Measurements from ENCODE around the gene CCDC85B.

The CCDC85B gene

DNA sequence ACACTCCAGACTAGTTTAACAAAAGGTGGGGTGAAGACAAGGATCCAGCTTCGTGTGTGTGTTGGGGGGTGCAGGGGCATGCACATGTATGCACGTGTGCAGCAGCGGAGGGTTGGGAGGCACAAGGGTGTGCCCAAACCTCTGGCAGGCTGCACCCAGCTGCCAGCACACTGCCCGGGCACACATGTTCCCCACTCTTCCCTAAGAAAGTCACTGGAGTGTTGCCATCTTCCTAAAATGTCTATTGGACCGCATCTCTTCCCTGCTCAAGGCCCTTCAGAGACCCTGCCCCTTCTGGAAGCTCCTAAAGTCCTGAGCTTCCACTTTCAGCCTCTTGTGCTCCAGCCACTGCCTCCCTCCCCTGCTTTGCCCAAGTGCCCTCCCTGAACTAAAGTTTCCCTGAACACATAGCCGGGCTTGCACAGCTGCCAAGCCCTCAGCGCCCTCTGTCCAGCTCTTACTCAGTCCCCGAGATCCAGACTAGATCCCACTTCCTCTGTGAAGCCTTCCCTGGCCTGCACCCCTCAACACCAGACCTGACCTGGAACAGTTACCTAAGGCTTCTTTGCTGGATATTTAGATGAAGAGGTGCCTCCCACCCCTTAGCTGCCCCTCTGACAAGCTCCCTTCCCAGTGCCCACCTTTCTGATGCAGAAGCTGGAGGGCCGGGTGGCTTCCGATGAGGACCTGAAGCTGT, 38.5 kb upstream of the CCDC85B start:
- Histone ChIP-seq H3K79me2 (ENCODE audit: control insufficient read depth, insufficient read depth, low read length) (peaks cover 27% of the 10 kb centered on the region), H3K18ac (ENCODE audit: low read length) (no peak overlapping the region), H3K4ac (ENCODE audit: low read depth, low read length) (no peak overlapping the region), H2BK120ac (ENCODE audit: low read depth, low read length) (no peak overlapping the region), H3K4me1 (ENCODE audit: control insufficient read depth, low read depth, low read length) (peaks cover 3% of the 10 kb centered on the region), H2BK15ac (replicated peaks; ENCODE audit: low read depth) (no peak overlapping the region), H3K27ac (ENCODE audit: low read depth, low read length) (no peak overlapping the region), H3K4me3 (ENCODE audit: low read length) (no peak overlapping the region), H2BK5ac (ENCODE audit: low read length) (no peak overlapping the region), H3K23ac (ENCODE audit: low read length) (no peak overlapping the region), H3K56ac (ENCODE audit: low read length) (no peak overlapping the region), H2AK5ac (ENCODE audit: low read length) (no peak overlapping the region), H3K36me3 (ENCODE audit: control insufficient read depth, insufficient read depth, low read length) (peaks cover 23% of the 10 kb centered on the region), H4K8ac (ENCODE audit: low read depth, low read length) (no peak overlapping the region), H3K27me3 (ENCODE audit: insufficient read depth, low read length, poor library complexity) (no peaks in the 10 kb centered on the region), H3K9ac (ENCODE audit: low read length) (no peak overlapping the region), H3K4me2 (ENCODE audit: low read length) (no peak overlapping the region), H3K79me1 (ENCODE audit: low read length) (peaks cover 20% of the 10 kb centered on the region), H4K5ac (ENCODE audit: low read length) (no peak overlapping the region)
- WGBS (ENCODE audit: extremely low coverage, insufficient coverage, low lambda C conversion rate): no CpG with 5 or more reads among the region's 10 CpGs
- DNase-seq: peak; percentile 5

DNA sequence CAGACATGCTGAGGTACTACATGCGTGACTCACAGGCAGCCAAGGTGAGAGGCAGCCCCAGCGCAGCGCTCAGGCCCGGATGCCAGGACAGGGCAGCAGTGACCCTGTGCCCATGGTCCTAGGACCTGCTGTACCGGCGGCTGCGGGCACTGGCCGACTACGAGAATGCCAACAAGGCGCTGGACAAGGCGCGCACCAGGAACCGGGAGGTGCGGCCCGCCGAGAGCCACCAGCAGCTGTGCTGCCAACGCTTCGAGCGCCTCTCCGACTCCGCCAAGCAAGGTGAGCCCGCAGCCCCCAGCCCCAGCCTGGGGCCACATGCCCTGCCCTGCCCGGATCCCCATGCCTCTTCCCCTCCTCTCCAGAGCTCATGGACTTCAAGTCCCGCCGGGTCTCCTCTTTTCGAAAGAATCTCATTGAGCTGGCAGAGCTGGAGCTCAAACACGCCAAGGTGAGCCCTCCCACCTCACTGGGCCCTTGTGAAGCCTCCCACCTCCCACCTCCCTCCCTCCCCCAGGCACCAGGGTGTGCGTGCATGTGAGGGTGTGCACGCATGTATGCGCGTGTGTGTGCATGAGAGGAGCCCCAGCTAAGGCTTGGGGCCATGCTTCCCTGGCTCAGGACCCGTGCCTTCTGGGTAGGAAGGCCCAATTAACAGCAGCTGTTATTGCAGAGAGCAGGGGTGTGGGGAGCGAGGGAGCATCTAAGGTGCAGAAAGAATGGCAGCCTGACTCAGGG, 37.8 kb upstream of the CCDC85B start:
- H3K9ac ChIP-seq (ENCODE audit: low read length): no peak overlapping the region
- peaks cover 35% of the 10 kb centered on the region for H3K79me2 ChIP-seq (ENCODE audit: control insufficient read depth, insufficient read depth, low read length)
- H3K18ac ChIP-seq (ENCODE audit: low read length): no peak overlapping the region
- no peak overlapping the region for H3K4ac ChIP-seq (ENCODE audit: low read depth, low read length)
- WGBS (ENCODE audit: extremely low coverage, insufficient coverage, low lambda C conversion rate): no CpG with 5 or more reads among the region's 33 CpGs
- peaks cover 23% of the 10 kb centered on the region for H3K36me3 ChIP-seq (ENCODE audit: control insufficient read depth, insufficient read depth, low read length)
- no peak for DNase-seq
- peaks cover 3% of the 10 kb centered on the region for H3K4me1 ChIP-seq (ENCODE audit: control insufficient read depth, low read depth, low read length)
- no peak overlapping the region for H3K4me3 ChIP-seq (ENCODE audit: low read length)
- H3K79me1 ChIP-seq (ENCODE audit: low read length): peaks cover 20% of the 10 kb centered on the region
- no peak overlapping the region for H3K56ac ChIP-seq (ENCODE audit: low read length)
- no peak overlapping the region for H2BK120ac ChIP-seq (ENCODE audit: low read depth, low read length)
- no peak overlapping the region for H4K8ac ChIP-seq (ENCODE audit: low read depth, low read length)
- H3K27me3 ChIP-seq (ENCODE audit: insufficient read depth, low read length, poor library complexity): no peaks in the 10 kb centered on the region
- no peak overlapping the region for H2BK15ac ChIP-seq (replicated peaks; ENCODE audit: low read depth)
- no peak overlapping the region for H2BK5ac ChIP-seq (ENCODE audit: low read length)
- H4K5ac ChIP-seq (ENCODE audit: low read length): no peak overlapping the region
- no peak overlapping the region for H3K27ac ChIP-seq (ENCODE audit: low read depth, low read length)
- no peak overlapping the region for H3K23ac ChIP-seq (ENCODE audit: low read length)
- H2AK5ac ChIP-seq (ENCODE audit: low read length): no peak overlapping the region
- H3K4me2 ChIP-seq (ENCODE audit: low read length): no peak overlapping the region

DNA sequence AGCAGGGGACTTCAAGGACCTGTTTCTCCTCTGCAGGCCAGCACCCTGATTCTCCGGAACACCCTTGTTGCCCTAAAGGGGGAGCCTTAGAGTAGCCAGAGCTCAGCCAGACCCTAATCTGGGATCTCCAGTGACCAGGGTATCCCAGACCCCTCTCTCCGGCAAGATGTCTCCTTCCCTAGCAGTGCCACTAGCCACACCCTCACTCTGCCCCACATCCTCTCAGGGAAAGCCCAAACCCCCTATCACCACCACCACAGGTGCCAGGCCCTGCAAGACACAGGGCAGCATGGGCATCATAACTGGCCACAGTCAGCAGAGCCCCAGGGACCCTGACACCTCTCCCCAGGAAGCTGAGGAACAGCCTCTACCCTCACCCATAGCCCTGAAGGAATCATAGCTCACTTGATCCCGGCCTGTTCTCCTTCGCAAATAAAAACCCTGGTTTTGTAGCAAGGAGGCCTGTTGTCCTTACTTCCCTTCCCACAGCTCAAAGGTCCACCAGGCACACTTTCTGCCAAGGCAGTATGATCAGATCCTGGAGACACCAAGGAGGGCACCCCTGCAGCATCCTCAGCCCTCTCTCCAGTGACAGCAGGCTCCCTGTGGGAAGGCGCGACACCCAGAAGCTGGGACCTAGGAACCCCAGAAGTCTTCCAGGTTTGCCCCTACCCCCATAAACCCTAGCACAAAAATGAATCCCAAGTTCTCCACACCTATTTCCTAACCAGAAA, 37.1 kb upstream of the CCDC85B start:
- no peak overlapping the region for H3K23ac ChIP-seq (ENCODE audit: low read length)
- peaks cover 20% of the 10 kb centered on the region for H3K79me1 ChIP-seq (ENCODE audit: low read length)
- H3K79me2 ChIP-seq (ENCODE audit: control insufficient read depth, insufficient read depth, low read length): peaks cover 36% of the 10 kb centered on the region
- DNase-seq: peak; percentile 42
- H2AK5ac ChIP-seq (ENCODE audit: low read length): no peak overlapping the region
- H2BK120ac ChIP-seq (ENCODE audit: low read depth, low read length): no peak overlapping the region
- no peak overlapping the region for H3K27ac ChIP-seq (ENCODE audit: low read depth, low read length)
- no peak overlapping the region for H3K9ac ChIP-seq (ENCODE audit: low read length)
- no peak overlapping the region for H3K4me3 ChIP-seq (ENCODE audit: low read length)
- H3K36me3 ChIP-seq (ENCODE audit: control insufficient read depth, insufficient read depth, low read length): peaks cover 23% of the 10 kb centered on the region
- no peak overlapping the region for H4K5ac ChIP-seq (ENCODE audit: low read length)
- H3K56ac ChIP-seq (ENCODE audit: low read length): no peak overlapping the region
- no CpG with 5 or more reads among the region's 6 CpGs for WGBS (ENCODE audit: extremely low coverage, insufficient coverage, low lambda C conversion rate)
- H3K4ac ChIP-seq (ENCODE audit: low read depth, low read length): no peak overlapping the region
- H3K18ac ChIP-seq (ENCODE audit: low read length): no peak overlapping the region
- no peaks in the 10 kb centered on the region for H3K27me3 ChIP-seq (ENCODE audit: insufficient read depth, low read length, poor library complexity)
- peaks cover 3% of the 10 kb centered on the region for H3K4me1 ChIP-seq (ENCODE audit: control insufficient read depth, low read depth, low read length)
- H4K8ac ChIP-seq (ENCODE audit: low read depth, low read length): no peak overlapping the region
- H3K4me2 ChIP-seq (ENCODE audit: low read length): no peak overlapping the region
- no peak overlapping the region for H2BK15ac ChIP-seq (replicated peaks; ENCODE audit: low read depth)
- no peak overlapping the region for H2BK5ac ChIP-seq (ENCODE audit: low read length)

- peaks cover 23% of the 10 kb centered on the region for H3K36me3 ChIP-seq (ENCODE audit: control insufficient read depth, insufficient read depth, low read length)
- H2BK15ac ChIP-seq (replicated peaks; ENCODE audit: low read depth): no peak overlapping the region
- no peak overlapping the region for H3K23ac ChIP-seq (ENCODE audit: low read length)
- no peak overlapping the region for H4K8ac ChIP-seq (ENCODE audit: low read depth, low read length)
- no peaks in the 10 kb centered on the region for H3K27me3 ChIP-seq (ENCODE audit: insufficient read depth, low read length, poor library complexity)
- peaks cover 3% of the 10 kb centered on the region for H3K4me1 ChIP-seq (ENCODE audit: control insufficient read depth, low read depth, low read length)
- no peak overlapping the region for H2BK5ac ChIP-seq (ENCODE audit: low read length)
- H4K5ac ChIP-seq (ENCODE audit: low read length): no peak overlapping the region
- peak; percentile 0 for DNase-seq
- H3K27ac ChIP-seq (ENCODE audit: low read depth, low read length): no peak overlapping the region
- H2AK5ac ChIP-seq (ENCODE audit: low read length): no peak overlapping the region
- WGBS (ENCODE audit: extremely low coverage, insufficient coverage, low lambda C conversion rate): no CpG with 5 or more reads among the region's 4 CpGs
- no peak overlapping the region for H2BK120ac ChIP-seq (ENCODE audit: low read depth, low read length)
- H3K9ac ChIP-seq (ENCODE audit: low read length): no peak overlapping the region
- H3K4me2 ChIP-seq (ENCODE audit: low read length): no peak overlapping the region
- H3K4ac ChIP-seq (ENCODE audit: low read depth, low read length): no peak overlapping the region
- H3K79me2 ChIP-seq (ENCODE audit: control insufficient read depth, insufficient read depth, low read length): peaks cover 36% of the 10 kb centered on the region
- no peak overlapping the region for H3K18ac ChIP-seq (ENCODE audit: low read length)
- H3K4me3 ChIP-seq (ENCODE audit: low read length): no peak overlapping the region
- H3K79me1 ChIP-seq (ENCODE audit: low read length): peaks cover 20% of the 10 kb centered on the region
- H3K56ac ChIP-seq (ENCODE audit: low read length): no peak overlapping the region
Measured at GRCh38 chr11:65854161-65854592, 36.3 kb upstream of the CCDC85B start.

- H2BK120ac ChIP-seq (ENCODE audit: low read depth, low read length): no peak overlapping the region
- H3K18ac ChIP-seq (ENCODE audit: low read length): no peak overlapping the region
- H3K79me2 ChIP-seq (ENCODE audit: control insufficient read depth, insufficient read depth, low read length): peaks cover 36% of the 10 kb centered on the region
- H3K27ac ChIP-seq (ENCODE audit: low read depth, low read length): no peak overlapping the region
- no CpG with 5 or more reads among the region's 15 CpGs for whole genome bisulfite sequencing (ENCODE audit: extremely low coverage, insufficient coverage, low lambda C conversion rate)
- H4K8ac ChIP-seq (ENCODE audit: low read depth, low read length): no peak overlapping the region
- no peak overlapping the region for H3K4me2 ChIP-seq (ENCODE audit: low read length)
- no peak overlapping the region for H2AK5ac ChIP-seq (ENCODE audit: low read length)
- H3K36me3 ChIP-seq (ENCODE audit: control insufficient read depth, insufficient read depth, low read length): peaks cover 23% of the 10 kb centered on the region
- H3K9ac ChIP-seq (ENCODE audit: low read length): no peak overlapping the region
- no peak overlapping the region for H2BK15ac ChIP-seq (replicated peaks; ENCODE audit: low read depth)
- no peak for DNase-seq
- peaks cover 20% of the 10 kb centered on the region for H3K79me1 ChIP-seq (ENCODE audit: low read length)
- H3K23ac ChIP-seq (ENCODE audit: low read length): no peak overlapping the region
- no peak overlapping the region for H3K4ac ChIP-seq (ENCODE audit: low read depth, low read length)
- no peak overlapping the region for H3K56ac ChIP-seq (ENCODE audit: low read length)
- H2BK5ac ChIP-seq (ENCODE audit: low read length): no peak overlapping the region
- no peak overlapping the region for H3K4me3 ChIP-seq (ENCODE audit: low read length)
- no peaks in the 10 kb centered on the region for H3K27me3 ChIP-seq (ENCODE audit: insufficient read depth, low read length, poor library complexity)
- peaks cover 3% of the 10 kb centered on the region for H3K4me1 ChIP-seq (ENCODE audit: control insufficient read depth, low read depth, low read length)
- H4K5ac ChIP-seq (ENCODE audit: low read length): no peak overlapping the region
Measured at GRCh38 chr11:65854852-65855837, 35.3 kb upstream of the CCDC85B start.

Measured in mesendoderm (in vitro differentiated cells).